Heart left ventricle (tissue), 13 donors: ENCODE data around the gene ATRN.

Experiments used
- CTCF ChIP-seq, 12 donors: fragments of 200-600 bp; sonication (generic) in 4 of 12; IDR thresholded peaks; one replicate each; pipeline versions ENCODE4 v1.5.0 to v1.8.0; 2018 to 2022; ENCODE audit warnings: antibody characterized with exemption in 12 of 12, mild to moderate bottlenecking in 5 of 12
- POLR2A ChIP-seq, 2 donors: fragments of 450-650 bp; IDR thresholded peaks; one replicate each; pipeline ENCODE4 v1.6.1; 2017; ENCODE audit warnings: antibody characterized with exemption in 2 of 2, mild to moderate bottlenecking in 2 of 2, moderate library complexity in 2 of 2
- donor health status: ischemic (EF 13 %, LVEDD 7.1; RV severe dilation, severe dysfunction).
- donor health status: DM: no; HTN: yes; CAD: no.
- donor health status: DM: no; HTN: no; CAD: no.
- donor health status: ischemic (EF 25% LVEDD 6.9; RV normal size, moderate dysfunction).
- donor health status: ischemic (EF 25% LVEDD 5.7; RV mildly dilated, moderate dysfunction).
- donor health status: ischemic (EF 35%, LVEDD 5.7; RV mildly dilated, moderate dysfunction).
- donor health status: nonischemic (EF 11% LVEDD 7.7; RV severe dilation, severe dysfunction).
- donor health status: DM: yes; HTN: yes; CAD: no.
- donor health status: PGD.
- donor health status: ischemic (EF 29% LVEDD 5.4; RV normal size, mild dysfunction).
- donor health status: nonischemic (EF 23%, LVEDD 6.1; RV moderate dilation, normal function).

DNA sequence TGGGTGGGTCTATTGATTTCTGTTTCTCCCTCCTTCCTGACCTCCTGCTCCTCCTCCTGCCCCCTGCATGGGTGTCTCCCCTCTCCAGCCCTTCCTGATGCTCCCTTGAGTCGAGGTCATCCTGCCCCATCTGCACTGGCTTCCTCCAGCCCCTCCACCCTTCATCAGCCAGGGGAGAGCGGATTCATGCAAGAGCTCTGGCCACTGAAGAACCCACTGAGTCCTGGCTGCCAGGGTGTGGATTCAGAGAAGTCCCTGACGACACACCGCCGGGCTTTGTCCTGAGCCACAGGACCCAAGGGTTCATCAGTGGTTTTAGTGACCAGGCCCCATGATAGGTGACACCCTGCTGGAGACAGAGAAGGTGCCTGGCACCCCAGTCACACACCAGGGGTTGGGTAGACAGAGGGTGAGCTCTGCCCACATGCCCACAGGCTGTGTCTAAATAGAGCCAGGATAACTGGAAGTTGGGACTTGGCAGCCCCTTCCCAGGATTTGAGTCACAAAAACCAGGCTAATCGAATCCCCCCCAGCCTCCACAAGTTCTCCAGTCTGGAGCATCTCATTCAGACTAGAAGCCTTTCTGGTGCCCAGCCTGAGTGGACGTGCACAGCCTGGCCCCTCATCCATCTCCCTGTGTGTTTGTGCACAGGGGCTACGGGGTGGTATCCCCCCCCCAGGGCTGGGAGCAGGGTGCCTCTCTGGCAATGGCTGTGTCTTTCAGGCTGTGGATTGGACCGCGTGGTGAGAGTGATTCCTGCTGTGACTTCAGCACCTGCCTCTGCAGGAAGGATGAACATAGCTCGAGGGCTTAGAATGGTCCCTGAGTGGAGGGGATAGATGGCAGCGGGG lies 191.2 kb downstream of the ATRN start:
- TF ChIP-seq POLR2A (IDR thresholded peaks at IDR 0.05): no peak
- TF ChIP-seq CTCF (IDR thresholded peaks at IDR 0.05): no peak
